BLaER1 treated with 17β-estradiol and CSF1 and Interleukin-3, amounts not matched to agents 10 nM and 100 nM (cell line): Measurements from ENCODE around the gene VSIR.

Source experiments
- H3K27ac ChIP-seq, 11 experiments: shearing (Covaris generic); formaldehyde crosslinking; 2 replicates each; pipeline ENCODE4 v1.8.1; 2022
- H3K27me3 ChIP-seq, 11 experiments: shearing (Covaris generic); formaldehyde crosslinking; 2 replicates each; pipeline ENCODE4 v1.8.1; 2022
- H3K36me3 ChIP-seq, 11 experiments: shearing (Covaris generic); formaldehyde crosslinking; 2 replicates each; pipeline ENCODE4 v1.8.1; 2022
- H3K4me1 ChIP-seq, 10 experiments: shearing (Covaris generic); formaldehyde crosslinking; 2 replicates each; pipeline ENCODE4 v1.8.1; 2022
- H3K4me2 ChIP-seq, 11 experiments: shearing (Covaris generic); formaldehyde crosslinking; 2 replicates each; pipeline ENCODE4 v1.8.1; 2022
- H3K4me3 ChIP-seq, 10 experiments: shearing (Covaris generic); formaldehyde crosslinking; 2 replicates each; pipeline ENCODE4 v1.8.1; 2022
- H3K9ac ChIP-seq, 11 experiments: shearing (Covaris generic); formaldehyde crosslinking; 2 replicates each; pipeline ENCODE4 v1.8.1; 2022
- H3K9me3 ChIP-seq, 11 experiments: shearing (Covaris generic); formaldehyde crosslinking; replicated peaks in 1 of 11; 2 replicates each; pipeline ENCODE4 v1.8.1; 2022
- H4K20me1 ChIP-seq, 11 experiments: shearing (Covaris generic); formaldehyde crosslinking; 2 replicates each; pipeline ENCODE4 v1.8.1; 2022
- Cebpa-rat ChIP-seq, 11 experiments: shearing (Covaris generic); IDR thresholded peaks; 2 replicates each; pipeline ENCODE4 v1.8.1; 2022

The VSIR gene

DNA sequence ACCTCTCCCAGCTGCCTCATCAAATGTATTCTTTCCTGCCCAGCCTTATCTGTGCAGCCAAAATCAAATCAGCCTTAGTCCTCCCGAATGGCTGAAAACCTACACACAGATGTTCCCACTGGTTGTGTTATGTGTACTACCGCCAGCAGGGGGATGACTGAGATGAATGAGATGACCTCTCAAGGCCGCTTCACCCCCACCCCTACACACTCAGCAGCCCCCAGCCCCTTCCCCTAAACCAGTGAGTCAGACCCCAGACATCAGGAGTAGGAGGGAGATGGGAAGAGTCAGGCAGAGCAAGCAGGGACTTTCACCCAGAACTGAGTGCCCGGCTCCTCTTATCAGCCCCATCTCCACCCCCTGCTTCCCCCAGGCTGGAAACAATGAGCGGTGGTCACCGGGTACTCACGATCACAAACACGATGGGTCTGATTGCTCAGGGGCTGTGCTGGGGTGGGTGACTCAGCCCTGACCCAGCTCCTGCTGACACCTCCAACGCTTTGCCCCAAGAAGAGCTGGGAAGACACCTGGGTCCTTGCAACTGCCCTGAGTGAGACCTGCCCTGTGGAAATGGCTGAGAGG lies 47.2 kb downstream of the VSIR start:
- peaks cover 58 to 94% (median 83%) of the 10 kb centered on the region in 10 experiments for H3K4me1 ChIP-seq
- H3K27ac ChIP-seq: peak overlapping the region in 10 of 11 experiments; percentile 76 to 97 (median 91); a peak in 18 of 22 replicates
- H3K9me3 ChIP-seq: no peaks in the 10 kb centered on the region
- H3K27me3 ChIP-seq: no peaks in the 10 kb centered on the region
- no peaks in the 10 kb centered on the region for H3K36me3 ChIP-seq
- no peaks in the 10 kb centered on the region for H4K20me1 ChIP-seq
- H3K4me2 ChIP-seq: peak overlapping the region; percentile 80 to 95 (median 86)
- TF ChIP-seq Cebpa-rat (IDR thresholded peaks at IDR 0.05): no peak
- H3K4me3 ChIP-seq: no peak overlapping the region
- peak overlapping the region in 10 of 11 experiments; percentile 4 to 86 (median 76); a peak in 15 of 22 replicates for H3K9ac ChIP-seq

DNA sequence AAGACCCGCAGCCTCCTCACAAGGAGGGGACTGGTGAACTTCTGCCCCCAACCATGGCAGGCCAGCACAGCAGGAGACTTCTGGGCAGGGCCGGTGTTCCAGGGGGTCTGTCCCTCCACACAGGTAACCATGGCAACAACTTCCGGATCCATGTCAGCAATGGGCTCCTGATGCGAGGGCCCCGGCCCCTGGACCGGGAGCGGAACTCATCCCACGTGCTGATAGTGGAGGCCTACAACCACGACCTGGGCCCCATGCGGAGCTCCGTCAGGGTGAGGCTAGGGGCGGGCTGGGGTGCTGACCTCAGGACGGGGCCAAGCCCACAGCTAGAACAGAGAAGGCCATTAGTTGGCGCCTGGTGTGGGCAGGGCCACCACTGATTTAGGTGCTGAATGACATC lies 48.1 kb downstream of the VSIR start:
- no peak overlapping the region for H3K4me3 ChIP-seq
- TF ChIP-seq Cebpa-rat (IDR thresholded peaks at IDR 0.05): no peak
- H3K4me1 ChIP-seq: peaks cover 53 to 93% (median 79%) of the 10 kb centered on the region in 10 experiments
- H3K4me2 ChIP-seq: peak overlapping the region; percentile 22 to 95 (median 86); a peak in 17 of 22 replicates
- no peaks in the 10 kb centered on the region for H3K36me3 ChIP-seq
- no peaks in the 10 kb centered on the region for H3K9me3 ChIP-seq
- H4K20me1 ChIP-seq: no peaks in the 10 kb centered on the region
- H3K27ac ChIP-seq: peak overlapping the region in 8 of 11 experiments; percentile 29 to 97 (median 94); a peak in 17 of 22 replicates
- H3K9ac ChIP-seq: peak overlapping the region in 8 of 11 experiments; percentile 6 to 86 (median 38); a peak in 12 of 22 replicates
- H3K27me3 ChIP-seq: no peaks in the 10 kb centered on the region

DNA sequence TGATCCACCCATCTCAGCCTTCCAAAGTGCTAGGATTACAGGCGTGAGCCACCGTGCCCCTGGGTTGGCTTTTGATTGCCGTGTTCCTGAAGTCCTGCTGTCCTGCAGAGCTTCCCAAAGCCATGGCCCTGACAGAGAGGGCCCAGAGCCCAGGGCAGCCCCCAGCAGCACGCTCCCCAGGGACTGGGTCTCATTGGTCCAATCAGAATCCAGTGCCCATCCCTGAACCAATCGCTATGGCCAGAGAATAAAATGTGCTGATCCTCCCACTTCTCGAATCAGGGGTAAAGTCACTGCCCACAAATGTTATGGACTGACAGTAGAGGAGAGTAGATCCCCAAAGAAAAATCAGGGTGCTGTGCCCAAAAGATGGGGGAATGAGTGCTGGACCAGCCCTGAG lies 48.8 kb downstream of the VSIR start:
- peaks cover 53 to 93% (median 79%) of the 10 kb centered on the region in 10 experiments for H3K4me1 ChIP-seq
- no peaks in the 10 kb centered on the region for H3K27me3 ChIP-seq
- H3K9ac ChIP-seq: peak overlapping the region in 5 of 11 experiments; percentile 6 to 86 (median 30); a peak in 5 of 22 replicates
- no peaks in the 10 kb centered on the region for H4K20me1 ChIP-seq
- peak overlapping the region in 8 of 11 experiments; percentile 80 to 95 (median 88); a peak in 15 of 22 replicates for H3K4me2 ChIP-seq
- no peaks in the 10 kb centered on the region for H3K9me3 ChIP-seq
- no peaks in the 10 kb centered on the region for H3K36me3 ChIP-seq
- H3K4me3 ChIP-seq: no peak overlapping the region
- H3K27ac ChIP-seq: peak overlapping the region in 8 of 11 experiments; percentile 29 to 97 (median 94); a peak in 15 of 22 replicates
- TF ChIP-seq Cebpa-rat (IDR thresholded peaks at IDR 0.05): no peak

DNA sequence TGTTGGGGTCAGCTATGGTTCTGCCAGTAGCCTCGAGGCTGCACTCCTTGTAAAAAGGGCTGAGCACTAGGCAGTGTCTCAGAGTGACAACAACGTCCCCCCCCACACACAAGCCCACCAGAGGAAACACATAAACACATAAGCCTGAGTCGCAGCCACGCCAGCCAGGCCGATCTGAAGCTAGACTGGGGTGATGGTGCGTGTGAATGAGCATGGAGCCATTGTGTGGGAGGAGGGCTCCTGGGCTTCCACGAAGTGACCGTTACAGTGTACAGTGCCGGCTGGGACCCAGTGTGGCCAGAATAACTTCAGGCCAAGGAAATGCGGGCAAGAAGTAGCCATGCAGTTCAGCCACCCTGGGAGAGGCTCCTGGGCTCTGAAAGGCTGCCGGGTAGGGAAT lies 50.0 kb downstream of the VSIR start:
- H3K27me3 ChIP-seq: no peaks in the 10 kb centered on the region
- peak overlapping the region in 7 of 11 experiments; percentile 46 to 97 (median 94); a peak in 11 of 22 replicates for H3K27ac ChIP-seq

DNA sequence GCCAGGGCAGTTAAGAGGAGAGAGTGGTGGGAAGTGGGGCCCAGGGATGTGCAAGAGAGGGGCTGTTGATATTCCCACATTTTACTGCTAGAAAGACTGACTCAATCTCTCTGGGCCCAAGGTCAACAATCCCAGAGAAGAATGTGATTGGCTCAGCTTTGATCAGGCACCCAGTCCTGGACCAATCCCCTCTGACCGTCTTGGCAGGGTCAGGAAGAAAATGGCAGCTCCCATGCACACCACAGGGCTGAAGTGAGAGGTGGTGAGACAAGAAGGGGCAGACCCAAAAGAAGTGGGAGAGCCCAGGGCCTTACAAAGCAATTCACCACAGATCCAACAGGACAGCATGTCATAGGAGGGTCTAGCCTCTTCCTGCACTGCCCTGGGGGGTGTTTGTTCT lies 50.5 kb downstream of the VSIR start:
- Histone ChIP-seq H3K27ac (peak overlapping the region in 6 of 11 experiments; percentile 3 to 97 (median 94); a peak in 7 of 22 replicates), H3K4me2 (peak overlapping the region in 7 of 11 experiments; percentile 81 to 95 (median 90); a peak in 12 of 22 replicates), H3K4me1 (peaks cover 39 to 93% (median 72%) of the 10 kb centered on the region in 10 experiments), H3K27me3 (no peaks in the 10 kb centered on the region), H3K4me3 (no peak overlapping the region), H4K20me1 (no peaks in the 10 kb centered on the region), H3K9ac (no peak overlapping the region; a peak in 1 of 22 replicates), H3K9me3 (no peaks in the 10 kb centered on the region), H3K36me3 (no peaks in the 10 kb centered on the region)
- TF ChIP-seq Cebpa-rat (IDR thresholded peaks at IDR 0.05): no peak

More for the DNA sequence above, 50.0 kb downstream of the VSIR start:
- peaks cover 43 to 93% (median 74%) of the 10 kb centered on the region in 10 experiments for H3K4me1 ChIP-seq
- no peaks in the 10 kb centered on the region for H3K36me3 ChIP-seq
- H4K20me1 ChIP-seq: no peaks in the 10 kb centered on the region
- no peak overlapping the region for H3K4me3 ChIP-seq
- no peak for TF ChIP-seq Cebpa-rat (IDR thresholded peaks at IDR 0.05)
- no peaks in the 10 kb centered on the region for H3K9me3 ChIP-seq
- H3K4me2 ChIP-seq: peak overlapping the region in 10 of 11 experiments; percentile 2 to 95 (median 85); a peak in 15 of 22 replicates
- peak overlapping the region in 4 of 11 experiments; percentile 21 to 51 (median 37); a peak in 4 of 22 replicates for H3K9ac ChIP-seq

DNA sequence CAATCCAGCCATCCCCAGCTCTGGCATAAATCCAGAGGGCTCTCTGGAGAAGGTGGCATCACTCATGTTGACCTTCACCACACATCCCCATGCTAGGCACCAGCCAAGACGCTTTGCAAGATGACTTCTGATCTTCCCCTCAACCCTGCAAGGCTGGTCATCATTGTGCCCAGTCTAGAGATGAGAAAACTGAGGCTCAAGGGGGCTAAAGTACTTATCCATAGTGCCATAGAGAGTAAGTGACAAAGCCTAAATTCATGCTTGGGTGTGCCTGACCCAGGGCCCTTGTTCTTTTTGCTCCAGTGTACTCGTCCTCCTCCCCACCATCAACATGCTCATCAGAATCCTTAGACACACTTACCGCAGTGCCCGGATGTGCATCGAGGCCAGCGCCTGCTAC lies 52.0 kb downstream of the VSIR start:
- TF ChIP-seq Cebpa-rat (IDR thresholded peaks at IDR 0.05): no peak
- Histone ChIP-seq H3K27ac (no peak overlapping the region), H3K27me3 (no peaks in the 10 kb centered on the region)

DNA sequence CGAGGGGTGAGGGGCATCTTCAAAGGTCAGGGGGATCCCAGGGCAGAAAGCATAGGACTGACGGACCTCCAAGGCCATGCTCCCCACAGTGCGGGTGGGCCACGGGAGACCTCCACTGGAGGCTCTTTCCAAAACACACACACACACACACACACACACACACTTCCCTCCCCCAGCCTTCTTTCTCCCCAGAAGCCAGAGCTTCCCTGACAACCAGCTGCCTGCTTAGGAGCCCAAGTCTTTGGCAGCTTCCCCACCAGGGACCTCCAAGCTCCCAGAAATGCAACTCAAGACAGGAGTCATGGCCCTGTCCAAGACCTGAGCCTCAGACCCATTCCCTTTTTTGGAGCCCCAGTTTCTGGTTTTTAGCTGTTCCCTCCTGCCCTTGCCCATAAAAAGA lies 53.0 kb downstream of the VSIR start:
- Histone ChIP-seq H3K27ac (peak overlapping the region in 5 of 11 experiments; percentile 10 to 36 (median 24); a peak in 5 of 22 replicates), H3K36me3 (no peaks in the 10 kb centered on the region), H3K9me3 (no peaks in the 10 kb centered on the region), H3K4me2 (peak overlapping the region; percentile 43 to 99 (median 54); a peak in 21 of 22 replicates), H4K20me1 (no peaks in the 10 kb centered on the region), H3K9ac (peak overlapping the region in 3 of 11 experiments; percentile 18 to 50 (median 43); a peak in 3 of 22 replicates), H3K4me3 (no peak overlapping the region), H3K4me1 (peaks cover 37 to 92% (median 71%) of the 10 kb centered on the region in 10 experiments), H3K27me3 (no peaks in the 10 kb centered on the region)
- TF ChIP-seq Cebpa-rat (IDR thresholded peaks at IDR 0.05): no peak

More for the DNA sequence above, 52.0 kb downstream of the VSIR start:
- Histone ChIP-seq H3K9ac (no peak overlapping the region), H3K9me3 (no peaks in the 10 kb centered on the region), H3K36me3 (no peaks in the 10 kb centered on the region), H3K4me2 (peak overlapping the region in 2 of 11 experiments; percentile 95 to 99; a peak in 2 of 22 replicates), H3K4me3 (no peak overlapping the region), H4K20me1 (no peaks in the 10 kb centered on the region), H3K4me1 (peaks cover 37 to 92% (median 71%) of the 10 kb centered on the region in 10 experiments)

DNA sequence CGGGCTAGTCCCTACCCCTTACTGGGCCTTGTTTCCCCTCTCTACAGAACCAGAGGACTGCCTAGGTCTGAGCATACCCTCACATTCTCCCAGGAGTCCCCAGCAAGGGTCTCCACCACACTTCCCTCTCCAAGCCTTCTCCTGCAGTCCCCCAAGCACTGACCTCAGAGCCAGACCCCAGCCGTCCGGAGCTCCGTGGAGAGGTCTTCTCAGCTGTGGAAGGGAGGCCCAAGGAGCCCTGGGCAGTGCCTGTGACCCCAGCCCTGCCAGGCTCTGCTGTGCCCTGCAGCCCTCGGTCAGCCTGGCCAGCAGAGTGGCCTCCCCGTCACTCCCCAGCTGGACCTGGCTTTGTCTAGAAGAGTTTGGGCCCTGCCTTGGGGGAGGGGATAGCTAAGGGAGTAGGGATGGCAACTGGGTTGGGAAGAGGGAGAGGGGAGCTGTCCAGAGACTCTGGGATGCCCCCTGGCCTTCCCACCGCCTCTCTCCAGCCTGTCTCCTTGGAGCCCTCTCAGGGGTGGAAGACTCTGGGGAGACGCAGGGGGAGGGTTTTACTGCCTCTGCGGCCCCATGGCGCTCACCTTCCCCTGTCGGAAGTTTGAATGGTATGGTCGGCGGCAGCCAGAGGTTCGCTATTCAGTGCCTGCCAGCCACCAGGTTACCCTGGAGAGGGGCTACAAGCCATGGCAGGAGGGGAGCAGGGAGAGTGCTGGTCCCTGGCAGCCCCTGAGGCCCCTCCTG lies 53.7 kb downstream of the VSIR start, which contains the start of gene C10orf105:
TSS of gene C10orf105 (minus strand) at position 315 of the 738 bp plus-strand sequence. CDS start 3,441 bp downstream, outside the sequence.
- Histone ChIP-seq H3K4me3 (no peak within 1 kb of the TSS), H3K4me2 (peak within 1 kb of the TSS; percentile 43 to 99 (median 54); a peak in 21 of 22 replicates)

More for the DNA sequence above, 53.7 kb downstream of the VSIR start, which contains the start of gene C10orf105:
- Histone ChIP-seq H3K27me3 (no peaks in the 10 kb centered on the region), H3K9ac (peak within 1 kb of the TSS in 7 of 11 experiments; percentile 18 to 50 (median 33); a peak in 8 of 22 replicates), H4K20me1 (no peaks in the 10 kb centered on the region), H3K36me3 (no peaks in the 10 kb centered on the region), H3K27ac (peak within 1 kb of the TSS in 6 of 11 experiments; percentile 10 to 36 (median 24); a peak in 11 of 22 replicates), H3K9me3 (no peaks in the 10 kb centered on the region), H3K4me1 (peaks cover 42 to 92% (median 71%) of the 10 kb centered on the region in 10 experiments)
- no peak for TF ChIP-seq Cebpa-rat (IDR thresholded peaks at IDR 0.05)
